Measurements from ENCODE around the gene TUBE1. TPM values are rescaled to one million over a fixed set of nuclear protein-coding genes. Genes with fewer than 3 reads are reported as not detected.
"Not testable (repeated sequence)": the region's sequence is repeated elsewhere in the genome, so short reads cannot be mapped to it uniquely, and the experiment has no call there.

Gene TUBE1
- total RNA-seq, 1 donor from 2014 or later = 49.0 TPM

- DNase-seq (ENCODE audit: low spot score) = no peak
- H3K36me3 ChIP-seq = no peaks in the 10 kb centered on the region
- Mint-ChIP-seq H3K36me3 (no peaks in the 10 kb centered on the region), H3K4me3 (no peak overlapping the region), H3K27ac (peak overlapping the region; percentile 87), H3K27me3 (ENCODE audit: insufficient read depth, low read depth) (peaks cover 13% of the 10 kb centered on the region), H3K4me1 (peaks cover 9% of the 10 kb centered on the region), H3K9me3 (peaks cover 10% of the 10 kb centered on the region)
- H4K20me1 ChIP-seq (ENCODE audit: low read depth) = no peaks in the 10 kb centered on the region
- no peak overlapping the region for H2AFZ ChIP-seq (replicated peaks)
- TF ChIP-seq EZH2 (IDR thresholded peaks at IDR 0.05) (no peak), EZH2phosphoT487 (IDR thresholded peaks at IDR 0.05) (no peak), CTCF (IDR thresholded peaks at IDR 0.05) (no peak)
- H3K27ac ChIP-seq = no peak overlapping the region
- no peak overlapping the region for H3K4me2 ChIP-seq
- no peak overlapping the region for H3K9ac ChIP-seq
- H3K27me3 ChIP-seq = no peaks in the 10 kb centered on the region
- H3F3A ChIP-seq (ENCODE audit: low read depth) = no peaks in the 10 kb centered on the region
- no peaks in the 10 kb centered on the region for H3K9me3 ChIP-seq (ENCODE audit: low read depth)
- H3K79me2 ChIP-seq (ENCODE audit: low read depth) = no peaks in the 10 kb centered on the region
- H3K4me3 ChIP-seq = no peak overlapping the region
- peaks cover 5% of the 10 kb centered on the region for H3K4me1 ChIP-seq
Measured at GRCh38 chr6:112049026-112049799, 38.1 kb downstream of the TUBE1 start.

- not testable (repeated sequence) for H2AFZ ChIP-seq (replicated peaks); H3K27ac Mint-ChIP-seq; H3K36me3 ChIP-seq; H3K36me3 Mint-ChIP-seq; H3F3A ChIP-seq (ENCODE audit: low read depth); H3K9me3 ChIP-seq (ENCODE audit: low read depth); H3K9ac ChIP-seq; H4K20me1 ChIP-seq (ENCODE audit: low read depth); H3K4me2 ChIP-seq; H3K4me1 ChIP-seq; H3K27me3 ChIP-seq; H3K4me3 Mint-ChIP-seq; DNase-seq (ENCODE audit: low spot score); H3K27ac ChIP-seq; H3K79me2 ChIP-seq (ENCODE audit: low read depth); H3K27me3 Mint-ChIP-seq (ENCODE audit: insufficient read depth, low read depth); H3K4me3 ChIP-seq
- H3K4me1 Mint-ChIP-seq = peaks cover 13% of the 10 kb centered on the region
- H3K9me3 Mint-ChIP-seq = peaks cover 10% of the 10 kb centered on the region
Measured at GRCh38 chr6:112047523-112047922, 39.8 kb downstream of the TUBE1 start.

- no peaks in the 10 kb centered on the region for H4K20me1 ChIP-seq (ENCODE audit: low read depth)
- TF ChIP-seq CTCF (IDR thresholded peaks at IDR 0.05) = no peak
- TF ChIP-seq EZH2phosphoT487 (IDR thresholded peaks at IDR 0.05) = no peak
- TF ChIP-seq EZH2 (IDR thresholded peaks at IDR 0.05) = no peak
- H3K27ac ChIP-seq = no peak overlapping the region
- no peak overlapping the region for H3K4me3 ChIP-seq
- H3K36me3 ChIP-seq = no peaks in the 10 kb centered on the region
- peaks cover 5% of the 10 kb centered on the region for H3F3A ChIP-seq (ENCODE audit: low read depth)
- no peak for DNase-seq (ENCODE audit: low spot score)
- no peaks in the 10 kb centered on the region for H3K9me3 ChIP-seq (ENCODE audit: low read depth)
- Mint-ChIP-seq H3K27me3 (ENCODE audit: insufficient read depth, low read depth) (no peaks in the 10 kb centered on the region), H3K4me3 (no peak overlapping the region), H3K36me3 (no peaks in the 10 kb centered on the region), H3K27ac (no peak overlapping the region), H3K9me3 (peaks cover 4% of the 10 kb centered on the region), H3K4me1 (peaks cover 20% of the 10 kb centered on the region)
- no peak overlapping the region for H3K9ac ChIP-seq
- H2AFZ ChIP-seq (replicated peaks) = no peak overlapping the region
- H3K27me3 ChIP-seq = no peaks in the 10 kb centered on the region
- H3K4me2 ChIP-seq = no peak overlapping the region
- H3K79me2 ChIP-seq (ENCODE audit: low read depth) = no peaks in the 10 kb centered on the region
- H3K4me1 ChIP-seq = peaks cover 5% of the 10 kb centered on the region
Measured at GRCh38 chr6:112044856-112045255, 42.4 kb downstream of the TUBE1 start.

- Histone ChIP-seq H3K4me2 (no peak overlapping the region), H2AFZ (replicated peaks) (no peak overlapping the region), H3K27me3 (no peaks in the 10 kb centered on the region), H3K79me2 (ENCODE audit: low read depth) (no peaks in the 10 kb centered on the region), H3F3A (ENCODE audit: low read depth) (peaks cover 5% of the 10 kb centered on the region), H3K4me1 (peaks cover 5% of the 10 kb centered on the region), H3K27ac (no peak overlapping the region), H3K9ac (no peak overlapping the region), H3K9me3 (ENCODE audit: low read depth) (no peaks in the 10 kb centered on the region), H3K4me3 (no peak overlapping the region), H4K20me1 (ENCODE audit: low read depth) (no peaks in the 10 kb centered on the region), H3K36me3 (no peaks in the 10 kb centered on the region)
- Mint-ChIP-seq H3K27ac (peak overlapping the region; percentile 9), H3K9me3 (peaks cover 4% of the 10 kb centered on the region), H3K4me3 (no peak overlapping the region), H3K36me3 (no peaks in the 10 kb centered on the region), H3K27me3 (ENCODE audit: insufficient read depth, low read depth) (no peaks in the 10 kb centered on the region), H3K4me1 (peaks cover 20% of the 10 kb centered on the region)
- no peak for DNase-seq (ENCODE audit: low spot score)
- TF ChIP-seq EZH2phosphoT487 (IDR thresholded peaks at IDR 0.05) = no peak
- no peak for TF ChIP-seq CTCF (IDR thresholded peaks at IDR 0.05)
- TF ChIP-seq EZH2 (IDR thresholded peaks at IDR 0.05) = no peak
Measured at GRCh38 chr6:112044196-112044595, 43.1 kb downstream of the TUBE1 start.
